CD4-positive, CD25-positive, alpha-beta regulatory T cell (primary cell): ENCODE data around the gene ACAD10. TPM values are rescaled to one million over a fixed set of nuclear protein-coding genes. Genes with fewer than 3 reads are reported as not detected.
A peak's percentile ranks its signal among the peaks of the same experiment; 100 is the strongest.

Experiments
- ATAC-seq, 2 donors: fragments of 150-1000 bp; cut with Tn5 transposase; one replicate each; pipeline ENCODE4 v1.10.0; 2021; ENCODE audit warnings: low read depth in 2 of 2, moderate number of reproducible peaks in 2 of 2, moderate library complexity in 1 of 2
- DNase-seq, 3 donors: peaks; one replicate each; pipeline versions ENCODE4 v3.0.0 to v3.0.0-alpha.2; 2012 to 2022; ENCODE audit warnings: mixed read lengths in 1 of 3
- H3K27ac ChIP-seq: one replicate; pipeline ENCODE4 v1.7.0; 2013; ENCODE audit warnings: mild to moderate bottlenecking, low read length; ENCODE audit not compliant: insufficient read depth, poor library complexity, severe bottlenecking
- H3K27me3 ChIP-seq: one replicate; pipeline ENCODE4 v1.7.0; 2013; ENCODE audit warnings: low read length; ENCODE audit not compliant: control insufficient read depth, insufficient read depth
- H3K36me3 ChIP-seq: one replicate; pipeline ENCODE4 v1.7.0; 2013; ENCODE audit warnings: mild to moderate bottlenecking, low read length, moderate library complexity; ENCODE audit not compliant: control insufficient read depth, insufficient read depth
- H3K4me1 ChIP-seq: 2 replicates; pipeline ENCODE4 v1.7.0; 2013; ENCODE audit warnings: mild to moderate bottlenecking, low read length; ENCODE audit not compliant: insufficient read depth, control insufficient read depth, poor library complexity, severe bottlenecking
- H3K4me3 ChIP-seq: one replicate; pipeline ENCODE4 v1.7.0; 2013; ENCODE audit warnings: low read depth, mild to moderate bottlenecking, low read length, moderate library complexity
- H3K9me3 ChIP-seq, 2 experiments: 1 replicate in 1 of 2; 2 replicates in 1 of 2; pipeline ENCODE4 v1.7.0; 2013; ENCODE audit warnings: low read length in 2 of 2, mild to moderate bottlenecking in 1 of 2, moderate library complexity in 1 of 2; ENCODE audit not compliant: control insufficient read depth in 2 of 2
- H3K27ac Mint-ChIP-seq, 3 donors: one replicate each; pipeline ENCODE4 v1.8.0; 2020 to 2022; ENCODE audit warnings: mild to moderate bottlenecking in 3 of 3, mixed read lengths in 3 of 3, moderate library complexity in 2 of 3
- H3K27me3 Mint-ChIP-seq: one replicate; pipeline ENCODE4 v1.8.0; 2022; ENCODE audit warnings: mild to moderate bottlenecking, mixed read lengths
- H3K36me3 Mint-ChIP-seq: one replicate; pipeline ENCODE4 v1.8.0; 2020; ENCODE audit warnings: mixed read lengths
- H3K4me1 Mint-ChIP-seq, 4 donors: one replicate each; pipeline ENCODE4 v1.8.0; 2020 to 2022; ENCODE audit warnings: mixed read lengths in 4 of 4, mild to moderate bottlenecking in 1 of 4
- H3K4me3 Mint-ChIP-seq, 4 donors: one replicate each; pipeline ENCODE4 v1.8.0; 2020 to 2022; ENCODE audit warnings: mild to moderate bottlenecking in 4 of 4, mixed read lengths in 4 of 4, moderate library complexity in 3 of 4
- H3K9me3 Mint-ChIP-seq, 7 donors: one replicate each; pipeline ENCODE4 v1.8.0; 2020 to 2022; ENCODE audit warnings: mixed read lengths in 7 of 7, mild to moderate bottlenecking in 3 of 7, moderate library complexity in 2 of 7
- polyA plus RNA-seq, 4 donors: library from polyadenylated mRNA; unstranded; fragments of 300-500 nt; fragmentation: Illumina TruSeq; gene quantifications; one replicate each; pipeline ENCODE4 v1.2.3, GENCODE V29; 2021
- total RNA-seq: library from RNA; stranded (reverse); gene quantifications from one replicate; pipeline ENCODE4 v1.2.3, GENCODE V29; 2022

Gene ACAD10
- total and polyA plus RNA-seq, 5 donors from 2014 or later, result 6.9 to 27.6 (median 10.8) TPM

DNA sequence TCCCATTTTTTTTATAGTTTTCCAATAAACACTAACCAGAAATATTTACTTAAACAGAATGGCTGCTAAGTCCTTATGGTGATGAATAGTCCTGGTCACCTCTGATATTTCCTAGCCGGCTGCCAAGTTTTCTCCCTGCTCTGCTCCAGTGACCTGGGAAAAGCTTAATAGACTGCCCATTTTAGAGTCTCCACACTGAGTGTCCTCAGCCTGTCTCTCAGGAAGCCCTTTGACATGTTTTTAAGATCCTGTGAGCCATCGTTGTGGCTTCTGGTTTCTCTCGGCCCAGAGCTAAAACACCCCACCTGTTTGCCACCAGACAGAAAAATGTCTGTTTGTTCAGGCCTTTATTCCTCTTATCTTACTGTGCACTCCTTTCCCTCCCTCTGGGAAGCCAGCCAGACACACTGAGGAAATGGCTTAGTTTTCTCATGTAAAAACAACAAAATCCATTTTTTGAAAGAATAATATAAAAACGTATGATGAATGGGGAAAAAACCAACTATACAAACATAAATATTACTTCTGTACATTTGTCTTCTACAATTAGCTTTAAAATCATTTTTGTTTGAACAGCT is 55.5 kb downstream of the ACAD10 start:
- Histone ChIP-seq H3K36me3 (peaks cover 23% of the 10 kb centered on the region), H3K4me3 (no peak overlapping the region), H3K27ac (no peak overlapping the region), H3K27me3 (no peaks in the 10 kb centered on the region), H3K4me1 (no peaks in the 10 kb centered on the region), H3K9me3 (no peaks in the 10 kb centered on the region)
- H3K4me1 Mint-ChIP-seq, result no peaks in the 10 kb centered on the region
- H3K4me3 Mint-ChIP-seq, result no peak overlapping the region
- H3K36me3 Mint-ChIP-seq, result peaks cover 38% of the 10 kb centered on the region
- DNase-seq (no peak), ATAC-seq (no peak)
- no peaks in the 10 kb centered on the region for H3K27me3 Mint-ChIP-seq
- H3K9me3 Mint-ChIP-seq, result no peaks in the 10 kb centered on the region
- peak overlapping the region in 2 of 3 donors; percentile 23 to 72 for H3K27ac Mint-ChIP-seq

DNA sequence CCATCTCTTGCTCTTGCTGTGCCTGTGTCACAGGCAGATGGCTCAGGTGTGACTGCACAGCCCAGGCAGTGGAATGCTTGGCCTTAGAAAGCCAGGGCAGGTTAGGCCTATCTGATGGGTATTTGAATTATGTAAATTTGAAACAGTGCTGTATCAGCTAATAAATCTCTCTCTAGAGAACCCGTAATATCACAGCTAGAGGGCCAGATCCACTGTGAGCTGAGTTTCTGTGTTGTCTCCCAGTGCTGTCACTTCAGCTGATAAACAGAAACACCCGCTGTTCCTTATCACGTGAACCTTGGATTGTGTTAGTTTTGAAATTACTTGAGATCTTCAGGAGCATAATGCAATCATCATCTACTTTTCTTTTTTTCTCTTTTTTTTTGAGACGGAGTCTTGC is 59.4 kb downstream of the ACAD10 start:
- no peak for ATAC-seq
- H3K36me3 Mint-ChIP-seq, result peaks cover 38% of the 10 kb centered on the region
- H3K4me3 ChIP-seq, result no peak overlapping the region

DNA sequence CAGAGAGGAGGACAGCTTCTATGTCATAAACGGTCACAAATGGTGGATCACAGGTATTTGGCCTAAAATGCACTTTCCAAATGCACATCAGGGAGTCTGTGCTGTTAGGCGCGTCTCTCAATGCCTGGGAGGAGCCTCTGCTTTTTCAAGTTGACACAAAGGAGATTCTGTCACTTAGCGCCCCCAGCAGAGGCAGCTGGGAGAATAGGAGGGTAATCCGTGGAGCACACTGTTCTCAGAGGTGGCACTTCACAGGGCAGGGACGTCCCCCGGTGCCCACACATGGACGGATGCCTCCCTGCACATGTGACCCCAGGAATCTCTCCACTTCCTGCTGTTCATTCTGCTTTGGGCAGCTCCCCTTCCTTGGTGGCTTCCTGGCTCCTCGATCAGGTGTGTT is 61.5 kb downstream of the ACAD10 start:
- no peaks in the 10 kb centered on the region for H3K4me1 ChIP-seq
- H3K4me3 Mint-ChIP-seq, result no peak overlapping the region
- H3K4me3 ChIP-seq, result no peak overlapping the region
- no peaks in the 10 kb centered on the region for H3K9me3 ChIP-seq
- no peak for ATAC-seq
- no peak overlapping the region for H3K27ac Mint-ChIP-seq
- no peaks in the 10 kb centered on the region for H3K27me3 ChIP-seq
- peaks cover 31% of the 10 kb centered on the region for H3K36me3 Mint-ChIP-seq
- H3K4me1 Mint-ChIP-seq, result no peaks in the 10 kb centered on the region
- no peak for DNase-seq
- no peak overlapping the region for H3K27ac ChIP-seq
- no peaks in the 10 kb centered on the region for H3K9me3 Mint-ChIP-seq
- H3K27me3 Mint-ChIP-seq, result no peaks in the 10 kb centered on the region
- peaks cover 42% of the 10 kb centered on the region for H3K36me3 ChIP-seq

More for the DNA sequence above, 59.4 kb downstream of the ACAD10 start:
- Mint-ChIP-seq H3K4me3 (no peak overlapping the region), H3K27me3 (no peaks in the 10 kb centered on the region), H3K4me1 (no peaks in the 10 kb centered on the region), H3K9me3 (no peaks in the 10 kb centered on the region), H3K27ac (no peak overlapping the region)
- Histone ChIP-seq H3K4me1 (no peaks in the 10 kb centered on the region), H3K9me3 (no peaks in the 10 kb centered on the region), H3K36me3 (peaks cover 36% of the 10 kb centered on the region), H3K27me3 (no peaks in the 10 kb centered on the region), H3K27ac (no peak overlapping the region)
- DNase-seq, result no peak

DNA sequence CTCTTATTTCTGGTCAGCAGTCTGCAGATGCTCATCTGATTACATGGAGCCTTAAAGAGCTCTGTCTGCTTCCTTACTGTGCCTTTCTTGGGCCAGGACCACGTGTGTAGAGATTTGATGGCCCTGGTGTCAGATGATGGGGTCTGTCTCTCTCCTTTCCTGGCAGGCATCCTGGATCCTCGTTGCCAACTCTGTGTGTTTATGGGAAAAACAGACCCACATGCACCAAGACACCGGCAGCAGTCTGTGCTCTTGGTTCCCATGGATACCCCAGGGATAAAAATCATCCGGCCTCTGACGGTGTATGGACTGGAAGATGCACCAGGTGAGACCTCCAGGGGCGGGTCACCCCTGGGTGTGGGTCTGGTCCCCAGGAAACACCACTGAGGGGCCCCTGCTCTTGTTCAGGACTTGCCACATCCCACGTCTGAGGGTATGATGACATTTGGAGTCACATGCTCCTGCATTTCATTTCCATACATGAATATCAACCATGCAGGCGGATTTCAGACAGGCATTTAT is 62.4 kb downstream of the ACAD10 start:
- Mint-ChIP-seq H3K27me3 (no peaks in the 10 kb centered on the region), H3K27ac (peak overlapping the region in 1 of 3 donors; percentile 38), H3K9me3 (no peaks in the 10 kb centered on the region), H3K4me3 (no peak overlapping the region), H3K36me3 (peaks cover 27% of the 10 kb centered on the region), H3K4me1 (no peaks in the 10 kb centered on the region)
- Histone ChIP-seq H3K27ac (no peak overlapping the region), H3K9me3 (no peaks in the 10 kb centered on the region), H3K36me3 (peaks cover 42% of the 10 kb centered on the region), H3K4me3 (no peak overlapping the region), H3K27me3 (no peaks in the 10 kb centered on the region), H3K4me1 (no peaks in the 10 kb centered on the region)
- DNase-seq (no peak), ATAC-seq (no peak)

DNA sequence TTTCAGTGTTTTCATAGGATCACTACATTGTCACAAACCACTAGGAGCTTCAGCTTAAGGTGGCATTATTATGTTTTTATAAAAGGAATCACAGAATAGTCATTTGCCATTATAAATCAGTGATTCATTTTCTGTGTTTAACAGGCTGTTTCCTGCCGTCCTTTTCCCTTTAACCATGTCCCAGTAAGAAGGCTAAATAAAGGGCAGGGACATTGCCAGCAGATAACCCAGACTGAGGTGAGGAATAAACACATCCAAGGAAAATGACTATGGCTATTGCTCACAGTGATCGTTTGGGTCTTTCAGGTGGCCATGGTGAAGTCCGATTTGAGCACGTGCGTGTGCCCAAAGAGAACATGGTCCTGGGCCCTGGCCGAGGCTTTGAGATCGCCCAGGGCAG is 63.0 kb downstream of the ACAD10 start:
- H3K27me3 ChIP-seq, result no peaks in the 10 kb centered on the region
- Mint-ChIP-seq H3K9me3 (no peaks in the 10 kb centered on the region), H3K4me3 (no peak overlapping the region), H3K36me3 (peaks cover 27% of the 10 kb centered on the region), H3K27me3 (no peaks in the 10 kb centered on the region), H3K4me1 (no peaks in the 10 kb centered on the region), H3K27ac (no peak overlapping the region)
- no peak overlapping the region for H3K4me3 ChIP-seq
- H3K36me3 ChIP-seq, result peaks cover 43% of the 10 kb centered on the region
- H3K9me3 ChIP-seq, result no peaks in the 10 kb centered on the region
- H3K4me1 ChIP-seq, result no peaks in the 10 kb centered on the region
- ATAC-seq (no peak), DNase-seq (no peak)
- no peak overlapping the region for H3K27ac ChIP-seq

DNA sequence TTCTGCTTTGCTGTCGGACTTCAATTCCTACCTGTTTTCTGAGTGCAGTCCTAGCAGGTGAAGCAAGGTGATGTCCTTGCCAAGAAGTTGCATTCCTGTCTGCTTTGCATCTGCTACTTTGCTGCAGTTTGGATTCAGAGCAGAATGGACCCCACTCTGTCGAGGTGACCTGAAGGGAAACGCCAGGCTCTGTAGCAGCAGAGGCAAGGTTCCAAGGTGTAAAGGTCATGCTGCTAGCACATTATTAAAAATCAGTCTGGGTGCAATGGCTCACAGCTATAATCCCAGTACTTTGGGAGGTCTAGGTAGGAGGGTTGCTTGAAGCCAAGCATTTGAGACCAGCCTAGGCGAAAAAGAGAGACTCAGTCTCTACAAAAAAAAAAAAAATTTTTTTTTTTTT is 63.5 kb downstream of the ACAD10 start:
- Mint-ChIP-seq H3K9me3 (no peaks in the 10 kb centered on the region), H3K27me3 (no peaks in the 10 kb centered on the region), H3K4me3 (no peak overlapping the region), H3K36me3 (peaks cover 22% of the 10 kb centered on the region), H3K27ac (no peak overlapping the region), H3K4me1 (no peaks in the 10 kb centered on the region)
- no peak for DNase-seq
- Histone ChIP-seq H3K27ac (no peak overlapping the region), H3K36me3 (peaks cover 47% of the 10 kb centered on the region), H3K27me3 (no peaks in the 10 kb centered on the region), H3K9me3 (no peaks in the 10 kb centered on the region), H3K4me1 (no peaks in the 10 kb centered on the region), H3K4me3 (no peak overlapping the region)
- ATAC-seq, result no peak

DNA sequence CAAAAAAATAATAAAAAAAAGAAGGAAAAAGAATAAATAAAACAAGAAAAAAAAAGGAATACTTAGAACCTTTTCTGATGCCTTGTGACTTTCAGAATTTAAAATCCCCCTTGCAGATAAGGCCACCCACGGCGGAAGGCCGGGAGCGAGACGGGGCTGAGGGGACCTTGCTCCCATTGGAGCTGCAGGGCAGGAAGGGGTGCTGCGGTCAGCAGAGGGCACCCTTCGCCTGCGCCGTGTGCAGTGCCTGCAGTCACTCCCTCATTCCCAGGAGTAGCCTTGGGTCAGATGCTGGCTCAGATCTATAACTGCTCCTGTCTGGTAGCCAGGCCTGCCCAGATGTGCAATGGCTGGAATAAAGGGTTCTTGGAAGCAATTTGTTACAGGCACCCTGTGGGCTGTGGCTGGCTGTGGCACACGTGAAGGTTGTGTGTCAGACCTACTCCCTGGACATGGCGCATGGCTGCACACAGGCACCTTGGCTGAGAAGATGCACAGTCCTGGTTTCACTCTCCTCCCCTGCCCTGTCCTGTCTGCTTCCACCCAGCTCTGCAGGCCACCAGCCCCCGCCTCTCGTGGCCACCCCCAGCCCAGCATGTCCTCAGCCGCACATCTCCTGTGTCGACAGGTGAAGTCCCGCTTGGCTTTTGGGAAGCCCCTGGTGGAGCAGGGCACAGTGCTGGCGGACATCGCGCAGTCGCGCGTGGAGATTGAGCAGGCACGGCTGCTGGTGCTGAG is 67.5 kb downstream of the ACAD10 start:
- Mint-ChIP-seq H3K27ac (no peak overlapping the region), H3K27me3 (no peaks in the 10 kb centered on the region), H3K4me3 (no peak overlapping the region), H3K4me1 (peaks cover 0 to 2% (median 0%) of the 10 kb centered on the region in 4 donors), H3K9me3 (no peaks in the 10 kb centered on the region), H3K36me3 (peaks cover 13% of the 10 kb centered on the region)
- no peak for DNase-seq
- Histone ChIP-seq H3K27ac (no peak overlapping the region), H3K27me3 (no peaks in the 10 kb centered on the region), H3K9me3 (no peaks in the 10 kb centered on the region), H3K4me1 (no peaks in the 10 kb centered on the region), H3K4me3 (no peak overlapping the region), H3K36me3 (peaks cover 28% of the 10 kb centered on the region)
- no peak for ATAC-seq

DNA sequence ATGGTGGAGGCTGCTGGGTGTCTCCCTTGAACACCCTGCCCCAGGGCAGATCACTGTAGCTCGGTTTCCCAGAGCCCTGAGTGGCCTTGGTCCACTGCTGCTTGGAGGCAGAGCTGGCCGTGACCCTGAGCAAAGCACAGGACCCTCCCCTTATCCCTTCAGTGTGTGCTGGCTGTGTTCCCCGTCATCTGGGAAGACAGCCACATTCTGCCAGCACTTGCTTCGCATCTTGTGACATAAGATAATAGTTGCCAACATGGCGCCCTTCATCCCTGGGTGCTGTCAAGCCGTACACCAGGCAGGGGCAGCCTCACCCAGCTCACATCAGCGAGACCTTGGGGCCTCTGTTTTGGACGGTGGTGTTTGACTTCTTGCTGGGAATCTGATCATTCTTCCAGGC is 68.8 kb downstream of the ACAD10 start:
- no peak for ATAC-seq
- no peak overlapping the region for H3K4me3 ChIP-seq
- no peaks in the 10 kb centered on the region for H3K27me3 Mint-ChIP-seq
- H3K36me3 Mint-ChIP-seq, result peaks cover 8% of the 10 kb centered on the region
- DNase-seq, result no peak
- no peaks in the 10 kb centered on the region for H3K9me3 Mint-ChIP-seq
- peaks cover 0 to 2% (median 0%) of the 10 kb centered on the region in 4 donors for H3K4me1 Mint-ChIP-seq
- no peak overlapping the region for H3K4me3 Mint-ChIP-seq
- no peak overlapping the region for H3K27ac ChIP-seq
- H3K27ac Mint-ChIP-seq, result no peak overlapping the region
- no peaks in the 10 kb centered on the region for H3K4me1 ChIP-seq
- peaks cover 20% of the 10 kb centered on the region for H3K36me3 ChIP-seq
- H3K9me3 ChIP-seq, result no peaks in the 10 kb centered on the region
- no peaks in the 10 kb centered on the region for H3K27me3 ChIP-seq
